MV-4-11 (cell line): Measurements from ENCODE around the gene MYRF.

Source experiments
- DNase-seq: peaks from one replicate; lab custom pipeline; 2025; lab: John Stamatoyannopoulos, UW

Gene MYRF

GRCh38 chr11:61817471-61818202 lies 65.2 kb downstream of the MYRF start:
- DNase-seq: no peak

GRCh38 chr11:61820174-61820573 lies 67.7 kb downstream of the MYRF start:
- no peak for DNase-seq

- peak; percentile 65 for DNase-seq
These were observed 74.6 kb downstream of the MYRF start for GRCh38 chr11:61826930-61827570.

GRCh38 chr11:61827571-61828378 lies 75.3 kb downstream of the MYRF start, which contains the start of gene FADS2:
Gene FADS2, plus strand, starts transcription at chr11:61828300. Its CDS starts 91 bp downstream, at chr11:61828391.
- peak; percentile 89 for DNase-seq

GRCh38 chr11:61828379-61828628 lies 75.9 kb downstream of the MYRF start:
- DNase-seq: no peak

GRCh38 chr11:61828629-61829407 lies 76.4 kb downstream of the MYRF start:
- DNase-seq: peak; percentile 14

GRCh38 chr11:61829806-61830205 lies 77.4 kb downstream of the MYRF start:
- no peak for DNase-seq

GRCh38 chr11:61830237-61831105 lies 78.0 kb downstream of the MYRF start:
- DNase-seq: peak; percentile 49

GRCh38 chr11:61832207-61832606 lies 79.8 kb downstream of the MYRF start:
- DNase-seq: no peak

- DNase-seq: no peak
These were observed 80.3 kb downstream of the MYRF start for GRCh38 chr11:61832754-61833153.

GRCh38 chr11:61833471-61833870 lies 81.0 kb downstream of the MYRF start:
- DNase-seq: no peak

- no peak for DNase-seq
These were observed 81.5 kb downstream of the MYRF start for GRCh38 chr11:61833926-61834277.

GRCh38 chr11:61834278-61835048 lies 82.0 kb downstream of the MYRF start:
- peak; percentile 73 for DNase-seq

GRCh38 chr11:61836193-61836592 lies 83.8 kb downstream of the MYRF start:
- no peak for DNase-seq

- DNase-seq: no peak
These were observed 85.1 kb downstream of the MYRF start for GRCh38 chr11:61837411-61838005.
